Measurements from ENCODE around the gene NAGS. TPM values are rescaled to one million over a fixed set of nuclear protein-coding genes. Genes with fewer than 3 reads are reported as not detected.

NAGS gene
- total RNA-seq, 2 donors from 2014 or later = 2.1 TPM; not detected in 1

DNA sequence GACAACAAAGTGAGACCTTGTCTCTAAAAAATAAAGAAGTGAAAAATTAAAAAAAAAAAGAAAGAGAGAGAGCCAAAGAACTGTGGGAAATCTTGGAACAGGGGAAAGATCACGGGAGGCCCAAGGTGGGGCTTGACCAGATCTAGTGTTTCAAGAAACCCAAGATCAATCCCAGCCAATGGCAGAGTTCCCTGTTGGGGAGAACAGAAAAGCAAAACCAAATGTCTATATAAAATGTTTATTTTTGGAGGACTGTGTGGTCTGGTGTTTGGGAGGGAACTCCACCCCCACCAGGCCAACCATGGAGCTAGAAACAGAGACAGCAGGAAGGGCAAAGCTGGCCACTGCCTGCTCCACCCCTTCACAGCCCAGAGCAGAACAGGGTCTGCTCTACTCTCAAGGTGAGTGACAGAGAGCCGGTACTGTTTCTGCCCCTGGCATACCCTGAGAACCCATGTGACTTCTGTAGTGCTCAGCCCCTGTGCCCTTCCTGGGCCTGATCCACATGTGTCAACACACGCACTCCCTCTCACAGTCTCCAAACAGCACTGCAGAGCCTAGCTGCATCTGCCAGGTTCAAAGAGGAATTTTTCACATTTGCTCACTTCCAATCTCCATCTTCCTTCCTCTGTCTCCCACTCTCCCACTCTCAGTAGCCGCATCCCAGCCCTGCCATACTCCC is 6.7 kb downstream of the NAGS start:
- H3K36me3 ChIP-seq (replicated peaks in 1 of 2; ENCODE audit: insufficient read depth in 1 of 2, low read depth in 2 of 2) = no peaks in the 10 kb centered on the region
- ATAC-seq (no peak), DNase-seq (no peak)
- TF ChIP-seq POLR2A (IDR thresholded peaks at IDR 0.05) = no peak
- TF ChIP-seq, protein P1, sequence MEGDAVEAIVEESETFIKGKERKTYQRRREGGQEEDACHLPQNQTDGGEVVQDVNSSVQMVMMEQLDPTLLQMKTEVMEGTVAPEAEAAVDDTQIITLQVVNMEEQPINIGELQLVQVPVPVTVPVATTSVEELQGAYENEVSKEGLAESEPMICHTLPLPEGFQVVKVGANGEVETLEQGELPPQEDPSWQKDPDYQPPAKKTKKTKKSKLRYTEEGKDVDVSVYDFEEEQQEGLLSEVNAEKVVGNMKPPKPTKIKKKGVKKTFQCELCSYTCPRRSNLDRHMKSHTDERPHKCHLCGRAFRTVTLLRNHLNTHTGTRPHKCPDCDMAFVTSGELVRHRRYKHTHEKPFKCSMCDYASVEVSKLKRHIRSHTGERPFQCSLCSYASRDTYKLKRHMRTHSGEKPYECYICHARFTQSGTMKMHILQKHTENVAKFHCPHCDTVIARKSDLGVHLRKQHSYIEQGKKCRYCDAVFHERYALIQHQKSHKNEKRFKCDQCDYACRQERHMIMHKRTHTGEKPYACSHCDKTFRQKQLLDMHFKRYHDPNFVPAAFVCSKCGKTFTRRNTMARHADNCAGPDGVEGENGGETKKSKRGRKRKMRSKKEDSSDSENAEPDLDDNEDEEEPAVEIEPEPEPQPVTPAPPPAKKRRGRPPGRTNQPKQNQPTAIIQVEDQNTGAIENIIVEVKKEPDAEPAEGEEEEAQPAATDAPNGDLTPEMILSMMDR (IDR thresholded peaks at IDR 0.05) = no peak
- H3K4me3 ChIP-seq = no peak overlapping the region
- 55 to 59% methylated on average over 4 of the region's 4 CpGs for WGBS, 2 donors
- no peak overlapping the region for H3K27ac ChIP-seq
- intact Hi-C loops (cut with DNase I) = no loop called here
- no peaks in the 10 kb centered on the region for H3K9me3 ChIP-seq
- peaks cover 39% of the 10 kb centered on the region for H3K4me1 ChIP-seq
- no peaks in the 10 kb centered on the region for H3K27me3 ChIP-seq

GRCh38 chr17:44011876-44012275 is 7.5 kb downstream of the NAGS start:
- Histone ChIP-seq H3K27me3 (no peaks in the 10 kb centered on the region), H3K9me3 (no peaks in the 10 kb centered on the region), H3K4me3 (no peak overlapping the region), H3K4me1 (peaks cover 32% of the 10 kb centered on the region), H3K36me3 (replicated peaks in 1 of 2; ENCODE audit: insufficient read depth in 1 of 2, low read depth in 2 of 2) (no peaks in the 10 kb centered on the region), H3K27ac (no peak overlapping the region)
- intact Hi-C loops (cut with DNase I) = no loop called here
- ATAC-seq (no peak), DNase-seq (no peak)
- WGBS, 2 donors = 86 to 92% methylated on average over 9 of the region's 9 CpGs
- no peak for TF ChIP-seq POLR2A (IDR thresholded peaks at IDR 0.05)
- TF ChIP-seq, protein P1 (IDR thresholded peaks at IDR 0.05) = no peak

DNA sequence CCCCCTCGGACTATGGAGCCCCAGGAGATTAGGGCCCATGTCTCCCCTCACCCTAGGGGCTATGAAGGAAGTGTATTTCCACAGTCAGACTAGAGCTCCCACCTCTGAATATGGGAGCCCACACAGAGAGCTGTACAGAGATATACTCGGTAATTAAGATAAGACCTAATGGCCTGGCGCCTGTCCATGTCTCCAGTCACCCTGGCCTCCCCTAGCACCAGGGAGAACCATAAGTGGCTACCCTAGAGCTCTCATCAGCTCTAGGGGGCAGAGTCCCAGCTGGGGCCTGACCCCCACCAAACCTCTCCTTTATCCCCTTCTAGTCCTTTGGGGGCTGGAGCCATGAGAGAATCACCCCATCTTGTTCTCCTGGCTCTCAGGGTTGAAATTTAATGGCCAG is 8.0 kb downstream of the NAGS start:
- ATAC-seq = no peak
- H3K36me3 ChIP-seq (replicated peaks in 1 of 2; ENCODE audit: insufficient read depth in 1 of 2, low read depth in 2 of 2) = no peaks in the 10 kb centered on the region
- no peaks in the 10 kb centered on the region for H3K27me3 ChIP-seq
- TF ChIP-seq, protein P1 (IDR thresholded peaks at IDR 0.05) = no peak
- TF ChIP-seq POLR2A (IDR thresholded peaks at IDR 0.05) = no peak
- H3K27ac ChIP-seq = no peak overlapping the region
- no peak overlapping the region for H3K4me3 ChIP-seq
- WGBS, 2 donors = 50 to 65% methylated on average over 2 to 3 of the region's 3 CpGs
- intact Hi-C loops (cut with DNase I) = no loop called here
- peaks cover 27% of the 10 kb centered on the region for H3K4me1 ChIP-seq
- no peak for DNase-seq
- H3K9me3 ChIP-seq = no peaks in the 10 kb centered on the region

DNA sequence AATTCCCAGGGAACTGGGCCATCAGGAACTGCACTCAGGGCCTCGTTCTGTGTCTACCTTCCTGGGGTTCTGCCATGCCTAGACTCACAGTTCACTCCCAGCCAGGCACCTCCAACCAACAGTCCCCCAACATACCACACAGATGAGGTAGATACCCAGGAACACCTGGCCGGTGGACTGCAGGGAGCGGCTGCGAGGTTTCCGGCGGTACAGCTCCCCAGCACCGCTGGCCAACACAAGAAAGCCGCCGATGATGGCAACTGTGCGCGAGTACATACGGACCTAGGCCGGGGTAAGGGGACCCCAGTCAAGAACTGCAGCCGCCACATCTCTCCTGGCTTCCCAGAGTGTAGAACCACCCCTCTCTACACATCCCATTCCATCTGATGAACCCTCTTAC is 8.5 kb downstream of the NAGS start:
- no peak for DNase-seq
- Histone ChIP-seq H3K4me1 (peaks cover 22% of the 10 kb centered on the region), H3K27ac (no peak overlapping the region), H3K36me3 (replicated peaks in 1 of 2; ENCODE audit: insufficient read depth in 1 of 2, low read depth in 2 of 2) (no peaks in the 10 kb centered on the region), H3K27me3 (no peaks in the 10 kb centered on the region), H3K4me3 (no peak overlapping the region), H3K9me3 (no peaks in the 10 kb centered on the region)
- 96 to 100% methylated on average over 3 to 14 of the region's 14 CpGs for WGBS, 2 donors
- TF ChIP-seq POLR2A (IDR thresholded peaks at IDR 0.05) = no peak
- TF ChIP-seq, protein P1 (IDR thresholded peaks at IDR 0.05) = no peak
- ATAC-seq = no peak
- intact Hi-C loops (cut with DNase I) = no loop called here

DNA sequence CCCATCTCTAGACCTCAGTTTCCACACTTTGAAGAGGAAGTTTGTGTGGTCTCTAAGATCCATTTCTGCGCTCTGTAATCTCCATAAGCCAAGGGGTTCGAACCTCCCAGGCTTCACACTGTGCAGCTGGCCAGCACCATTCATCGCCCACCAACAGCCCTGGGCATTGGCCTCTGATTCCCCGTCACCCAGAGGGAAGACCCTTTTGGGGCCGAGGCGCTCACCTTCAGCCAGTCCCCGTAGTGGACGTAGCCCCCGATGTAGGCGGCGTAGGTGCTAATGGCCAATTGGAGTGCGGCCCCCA is 9.7 kb downstream of the NAGS start:
- WGBS, 2 donors = 9 to 14% methylated on average over 4 to 12 of the region's 12 CpGs
- no peak for ATAC-seq

More for the DNA sequence above, 9.7 kb downstream of the NAGS start:
- Histone ChIP-seq H3K27me3 (no peaks in the 10 kb centered on the region), H3K36me3 (replicated peaks in 1 of 2; ENCODE audit: insufficient read depth in 1 of 2, low read depth in 2 of 2) (no peaks in the 10 kb centered on the region), H3K4me3 (peak overlapping the region; percentile 72 to 96), H3K9me3 (no peaks in the 10 kb centered on the region), H3K27ac (peak overlapping the region in 1 of 4 donors; percentile 70), H3K4me1 (peaks cover 18% of the 10 kb centered on the region)
- TF ChIP-seq POLR2A (IDR thresholded peaks at IDR 0.05) = no peak
- TF ChIP-seq, protein P1 (IDR thresholded peaks at IDR 0.05) = no peak
- no peak for DNase-seq
- intact Hi-C loops (cut with DNase I) = no loop called here

All from body of pancreas (tissue), 4 donors.